Measurements from ENCODE around the gene SLC35B2. TPM values are rescaled to one million over a fixed set of nuclear protein-coding genes. Genes with fewer than 3 reads are reported as not detected.

SLC35B2 gene
- total RNA-seq, 2 experiments from 2014 or later: 13.9 to 16.5 TPM

GRCh38 chr6:44284121-44284520 is 26.8 kb upstream of the SLC35B2 start:
- Histone ChIP-seq H2AFZ (ENCODE audit: low read length) (no peak overlapping the region), H3K79me2 (ENCODE audit: insufficient read depth, low read depth, low read length) (no peaks in the 10 kb centered on the region), H3K4me2 (ENCODE audit: low read length) (no peak overlapping the region), H4K20me1 (ENCODE audit: insufficient read depth, low read length) (no peaks in the 10 kb centered on the region), H3K9me3 (ENCODE audit: low read length) (no peaks in the 10 kb centered on the region), H3K27ac (ENCODE audit: low read depth, low read length, poor library complexity, severe bottlenecking) (no peak overlapping the region), H3K4me3 (ENCODE audit: low read depth, low read length, poor library complexity, severe bottlenecking) (no peak overlapping the region), H3K36me3 (ENCODE audit: insufficient read depth, low read length) (no peaks in the 10 kb centered on the region), H3K4me1 (ENCODE audit: insufficient read depth, low read length, poor library complexity, severe bottlenecking) (no peaks in the 10 kb centered on the region), H3K9me2 (ENCODE audit: insufficient read depth, low read length) (no peaks in the 10 kb centered on the region)
- CTCF ChIA-PET (ENCODE audit: unreplicated experiment): no interaction called here
- intact Hi-C loops (cut with micrococcal nuclease; ENCODE audit: unreplicated experiment): no loop called here
- POLR2A ChIA-PET: no interaction called here
- TF ChIP-seq, protein P1, sequence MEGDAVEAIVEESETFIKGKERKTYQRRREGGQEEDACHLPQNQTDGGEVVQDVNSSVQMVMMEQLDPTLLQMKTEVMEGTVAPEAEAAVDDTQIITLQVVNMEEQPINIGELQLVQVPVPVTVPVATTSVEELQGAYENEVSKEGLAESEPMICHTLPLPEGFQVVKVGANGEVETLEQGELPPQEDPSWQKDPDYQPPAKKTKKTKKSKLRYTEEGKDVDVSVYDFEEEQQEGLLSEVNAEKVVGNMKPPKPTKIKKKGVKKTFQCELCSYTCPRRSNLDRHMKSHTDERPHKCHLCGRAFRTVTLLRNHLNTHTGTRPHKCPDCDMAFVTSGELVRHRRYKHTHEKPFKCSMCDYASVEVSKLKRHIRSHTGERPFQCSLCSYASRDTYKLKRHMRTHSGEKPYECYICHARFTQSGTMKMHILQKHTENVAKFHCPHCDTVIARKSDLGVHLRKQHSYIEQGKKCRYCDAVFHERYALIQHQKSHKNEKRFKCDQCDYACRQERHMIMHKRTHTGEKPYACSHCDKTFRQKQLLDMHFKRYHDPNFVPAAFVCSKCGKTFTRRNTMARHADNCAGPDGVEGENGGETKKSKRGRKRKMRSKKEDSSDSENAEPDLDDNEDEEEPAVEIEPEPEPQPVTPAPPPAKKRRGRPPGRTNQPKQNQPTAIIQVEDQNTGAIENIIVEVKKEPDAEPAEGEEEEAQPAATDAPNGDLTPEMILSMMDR (conservative IDR thresholded peaks at IDR 0.05; ENCODE audit: low read length): no peak
- TF ChIP-seq EZH2phosphoT487 (IDR thresholded peaks at IDR 0.05; ENCODE audit: borderline replicate concordance, low read depth, low read length): no peak
- DNase-seq (ENCODE audit: low spot score): no peak
- BruUV-seq (replicated peaks): no TSS peak

DNA sequence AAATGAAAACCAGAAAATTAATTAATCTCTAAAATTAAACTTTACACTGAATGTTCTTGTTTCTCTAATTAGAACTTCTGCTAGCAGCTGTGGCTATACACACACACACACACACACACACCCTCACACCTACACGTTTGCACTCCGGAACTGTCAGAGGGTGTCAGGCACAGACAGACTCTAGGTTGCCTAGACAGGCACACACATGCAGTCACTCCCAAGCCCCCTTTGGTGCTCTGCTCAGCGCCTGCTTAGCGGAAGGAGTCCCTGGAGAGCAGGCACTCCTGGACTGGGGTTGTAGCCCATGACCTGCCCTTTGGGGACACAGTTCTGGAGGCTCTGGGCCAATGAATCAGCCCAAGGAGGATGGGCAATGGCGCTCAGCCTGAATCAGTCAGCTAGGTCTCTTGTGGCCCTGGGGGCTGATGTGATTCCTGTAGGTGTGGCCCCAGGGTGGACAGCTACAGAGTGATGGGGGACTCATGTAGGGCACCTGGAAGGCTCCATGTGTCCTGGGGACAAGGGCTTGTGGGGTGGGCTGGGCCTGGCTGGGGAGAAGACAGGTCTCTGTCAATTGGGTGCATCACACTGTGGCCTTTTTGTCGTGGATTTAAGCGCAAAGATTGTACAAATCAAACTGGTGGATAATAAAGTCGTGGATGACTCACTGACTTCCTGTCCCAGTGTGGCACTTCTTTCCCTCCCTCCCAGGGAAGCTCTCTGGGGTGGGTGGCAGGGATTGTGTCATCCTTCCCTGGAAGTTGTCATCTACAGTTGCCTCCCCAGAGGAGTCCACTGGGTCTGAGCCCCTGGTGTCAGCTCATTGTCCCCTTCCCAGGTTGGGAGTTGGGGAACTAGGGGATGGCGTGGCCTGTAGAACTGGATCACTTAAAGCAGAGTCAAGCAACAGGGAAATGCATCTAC is 21.7 kb upstream of the SLC35B2 start:
- H3K36me3 ChIP-seq (ENCODE audit: insufficient read depth, low read length): no peaks in the 10 kb centered on the region
- H3K9me3 ChIP-seq (ENCODE audit: low read length): no peaks in the 10 kb centered on the region
- BruUV-seq (replicated peaks): no TSS peak
- no peak overlapping the region for H2AFZ ChIP-seq (ENCODE audit: low read length)
- CTCF ChIA-PET (ENCODE audit: unreplicated experiment): no interaction called here
- no peaks in the 10 kb centered on the region for H3K79me2 ChIP-seq (ENCODE audit: insufficient read depth, low read depth, low read length)
- TF ChIP-seq, protein P1 (conservative IDR thresholded peaks at IDR 0.05; ENCODE audit: low read length): no peak
- no peak for TF ChIP-seq EZH2phosphoT487 (IDR thresholded peaks at IDR 0.05; ENCODE audit: borderline replicate concordance, low read depth, low read length)
- no peak overlapping the region for H3K27ac ChIP-seq (ENCODE audit: low read depth, low read length, poor library complexity, severe bottlenecking)
- H3K9me2 ChIP-seq (ENCODE audit: insufficient read depth, low read length): no peaks in the 10 kb centered on the region
- intact Hi-C loops (cut with micrococcal nuclease; ENCODE audit: unreplicated experiment): no loop called here
- no peak overlapping the region for H3K4me2 ChIP-seq (ENCODE audit: low read length)
- POLR2A ChIA-PET: no interaction called here
- H3K4me3 ChIP-seq (ENCODE audit: low read depth, low read length, poor library complexity, severe bottlenecking): no peak overlapping the region
- no peaks in the 10 kb centered on the region for H4K20me1 ChIP-seq (ENCODE audit: insufficient read depth, low read length)
- no peaks in the 10 kb centered on the region for H3K4me1 ChIP-seq (ENCODE audit: insufficient read depth, low read length, poor library complexity, severe bottlenecking)
- no peak for DNase-seq (ENCODE audit: low spot score)

DNA sequence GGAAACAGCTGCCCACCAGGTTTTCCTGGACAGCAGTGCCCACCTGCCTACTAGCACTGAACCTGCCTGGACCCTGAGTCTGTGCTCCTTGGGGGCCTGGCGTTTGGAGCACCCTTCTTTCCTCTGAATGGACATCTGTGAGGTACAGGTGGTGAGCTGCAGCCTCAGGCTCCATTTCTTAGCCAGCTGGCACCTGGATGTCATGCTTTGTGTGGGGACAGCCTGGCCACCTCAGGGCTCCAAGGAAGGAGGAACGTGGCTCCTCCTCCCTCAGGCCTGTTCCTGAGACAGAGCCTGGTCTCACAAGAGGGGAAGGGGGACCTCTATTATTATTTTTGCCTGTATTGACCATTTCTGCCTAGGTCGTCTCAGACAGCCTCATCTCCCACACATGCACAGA is 21.0 kb upstream of the SLC35B2 start:
- POLR2A ChIA-PET: no interaction called here
- no peaks in the 10 kb centered on the region for H3K9me2 ChIP-seq (ENCODE audit: insufficient read depth, low read length)
- intact Hi-C loops (cut with micrococcal nuclease; ENCODE audit: unreplicated experiment): no loop called here

More for the DNA sequence above, 21.0 kb upstream of the SLC35B2 start:
- no peak overlapping the region for H3K4me3 ChIP-seq (ENCODE audit: low read depth, low read length, poor library complexity, severe bottlenecking)
- TF ChIP-seq, protein P1 (conservative IDR thresholded peaks at IDR 0.05; ENCODE audit: low read length): no peak
- TF ChIP-seq EZH2phosphoT487 (IDR thresholded peaks at IDR 0.05; ENCODE audit: borderline replicate concordance, low read depth, low read length): no peak
- BruUV-seq (replicated peaks): no TSS peak
- no peak for DNase-seq (ENCODE audit: low spot score)
- H3K79me2 ChIP-seq (ENCODE audit: insufficient read depth, low read depth, low read length): no peaks in the 10 kb centered on the region
- H4K20me1 ChIP-seq (ENCODE audit: insufficient read depth, low read length): no peaks in the 10 kb centered on the region
- no peak overlapping the region for H3K4me2 ChIP-seq (ENCODE audit: low read length)
- CTCF ChIA-PET (ENCODE audit: unreplicated experiment): no interaction called here
- no peak overlapping the region for H2AFZ ChIP-seq (ENCODE audit: low read length)
- no peak overlapping the region for H3K27ac ChIP-seq (ENCODE audit: low read depth, low read length, poor library complexity, severe bottlenecking)
- no peaks in the 10 kb centered on the region for H3K9me3 ChIP-seq (ENCODE audit: low read length)
- no peaks in the 10 kb centered on the region for H3K4me1 ChIP-seq (ENCODE audit: insufficient read depth, low read length, poor library complexity, severe bottlenecking)
- H3K36me3 ChIP-seq (ENCODE audit: insufficient read depth, low read length): no peaks in the 10 kb centered on the region

Data from OCI-LY7 (cell line).